ENCODE measurements around the gene BOD1L2.

DNA sequence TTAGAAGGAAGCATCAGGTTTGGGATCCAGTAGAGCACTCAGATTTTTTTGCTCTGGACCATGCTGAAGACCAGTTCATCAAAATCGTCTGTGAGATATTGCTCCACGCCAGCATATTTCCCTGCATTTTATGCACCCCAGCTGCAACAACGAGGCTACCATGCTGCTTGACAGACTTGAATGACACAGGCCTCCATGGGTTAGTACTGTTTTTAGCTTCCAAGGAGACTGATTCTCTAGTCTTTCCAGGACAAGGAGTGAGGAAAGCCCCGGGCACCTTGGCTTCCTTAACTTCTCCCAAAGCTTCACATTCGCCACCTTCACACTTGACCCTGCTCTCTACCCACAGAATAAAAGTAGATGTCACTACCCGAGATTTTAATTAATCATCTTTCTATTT, 17.5 kb downstream of the BOD1L2 start:
- TF ChIP-seq CTCF (optimal IDR thresholded peaks at IDR 0.05 in 1 of 3, IDR thresholded peaks at IDR 0.05 in 1 of 3, conservative IDR thresholded peaks at IDR 0.05 in 1 of 3; ENCODE audit: extremely low read depth in 1 of 3, insufficient read depth in 2 of 3, low read length in 3 of 3) (no peak), EZH2 (IDR thresholded peaks at IDR 0.05; ENCODE audit: low read length) (no peak)
